Measurements from ENCODE around the gene CARF.
"Not testable (repeated sequence)": the region's sequence is repeated elsewhere in the genome, so short reads cannot be mapped to it uniquely, and the experiment has no call there.

Gene CARF

DNA sequence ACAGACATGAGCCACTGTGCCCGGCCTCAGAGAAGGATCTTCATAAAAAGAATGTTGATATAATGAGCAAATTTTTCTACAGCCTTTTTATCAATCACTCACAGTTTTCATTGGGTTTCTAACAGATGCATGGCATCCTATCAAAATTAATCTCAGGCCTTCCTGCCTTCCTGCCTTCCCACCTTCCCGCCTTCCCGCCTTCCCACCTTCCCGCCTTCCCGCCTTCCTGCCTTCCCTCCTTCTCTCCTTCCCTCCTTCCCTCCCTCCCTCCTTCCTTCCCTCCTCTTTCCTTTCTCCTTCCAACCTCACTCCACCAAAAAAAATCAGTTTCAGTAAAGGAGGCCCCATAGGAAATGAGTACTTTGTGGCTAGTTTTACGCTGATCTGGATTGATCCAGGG is 48.4 kb downstream of the CARF start:
- ChIA-PET CTCF (no interaction called here), POLR2A (no interaction called here)
- DNase-seq (ENCODE audit: extremely low spot score), result no peak
- TF ChIP-seq ARNT (IDR thresholded peaks at IDR 0.05) (no peak), BHLHE40 (IDR thresholded peaks at IDR 0.05; ENCODE audit: borderline replicate concordance) (no peak), L3MBTL2 (conservative IDR thresholded peaks at IDR 0.05) (peak; percentile 37; the same call in 1 of the 2 replicates)

- no peak for TF ChIP-seq FOXK2 (IDR thresholded peaks at IDR 0.05)
- TF ChIP-seq L3MBTL2 (conservative IDR thresholded peaks at IDR 0.05), result no peak
- TF ChIP-seq, protein P1, sequence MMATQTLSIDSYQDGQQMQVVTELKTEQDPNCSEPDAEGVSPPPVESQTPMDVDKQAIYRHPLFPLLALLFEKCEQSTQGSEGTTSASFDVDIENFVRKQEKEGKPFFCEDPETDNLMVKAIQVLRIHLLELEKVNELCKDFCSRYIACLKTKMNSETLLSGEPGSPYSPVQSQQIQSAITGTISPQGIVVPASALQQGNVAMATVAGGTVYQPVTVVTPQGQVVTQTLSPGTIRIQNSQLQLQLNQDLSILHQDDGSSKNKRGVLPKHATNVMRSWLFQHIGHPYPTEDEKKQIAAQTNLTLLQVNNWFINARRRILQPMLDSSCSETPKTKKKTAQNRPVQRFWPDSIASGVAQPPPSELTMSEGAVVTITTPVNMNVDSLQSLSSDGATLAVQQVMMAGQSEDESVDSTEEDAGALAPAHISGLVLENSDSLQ (IDR thresholded peaks at IDR 0.05), result no peak
- no peak for TF ChIP-seq SUZ12 (IDR thresholded peaks at IDR 0.05)
- no peak for TF ChIP-seq ARNT (IDR thresholded peaks at IDR 0.05)
- no peak for TF ChIP-seq NFRKB (IDR thresholded peaks at IDR 0.05)
- no peak for TF ChIP-seq LEF1 (IDR thresholded peaks at IDR 0.05; ENCODE audit: borderline replicate concordance)
- TF ChIP-seq FOXA1 (IDR thresholded peaks at IDR 0.05), result no peak
- no peak for TF ChIP-seq SP1 (IDR thresholded peaks at IDR 0.05)
- TF ChIP-seq ELF4 (IDR thresholded peaks at IDR 0.05), result no peak
- no peak for TF ChIP-seq BHLHE40 (IDR thresholded peaks at IDR 0.05; ENCODE audit: borderline replicate concordance)
- TF ChIP-seq FOXM1 (IDR thresholded peaks at IDR 0.05; ENCODE audit: borderline replicate concordance), result no peak
- TF ChIP-seq CTBP1 (IDR thresholded peaks at IDR 0.05; ENCODE audit: borderline replicate concordance), result no peak
- TF ChIP-seq HDGF (IDR thresholded peaks at IDR 0.05; ENCODE audit: borderline replicate concordance), result no peak
- CTCF ChIA-PET, result interaction anchor here (0.7 kb wide), 1 partner anchor 14 kb away, joined by 3 read pairs; no protein-coding TSS in a partner anchor
- POLR2A ChIA-PET, result no interaction called here
- DNase-seq (ENCODE audit: extremely low spot score), result no peak
Measured at GRCh38 chr2:202963712-202964111, 51.6 kb downstream of the CARF start.

DNA sequence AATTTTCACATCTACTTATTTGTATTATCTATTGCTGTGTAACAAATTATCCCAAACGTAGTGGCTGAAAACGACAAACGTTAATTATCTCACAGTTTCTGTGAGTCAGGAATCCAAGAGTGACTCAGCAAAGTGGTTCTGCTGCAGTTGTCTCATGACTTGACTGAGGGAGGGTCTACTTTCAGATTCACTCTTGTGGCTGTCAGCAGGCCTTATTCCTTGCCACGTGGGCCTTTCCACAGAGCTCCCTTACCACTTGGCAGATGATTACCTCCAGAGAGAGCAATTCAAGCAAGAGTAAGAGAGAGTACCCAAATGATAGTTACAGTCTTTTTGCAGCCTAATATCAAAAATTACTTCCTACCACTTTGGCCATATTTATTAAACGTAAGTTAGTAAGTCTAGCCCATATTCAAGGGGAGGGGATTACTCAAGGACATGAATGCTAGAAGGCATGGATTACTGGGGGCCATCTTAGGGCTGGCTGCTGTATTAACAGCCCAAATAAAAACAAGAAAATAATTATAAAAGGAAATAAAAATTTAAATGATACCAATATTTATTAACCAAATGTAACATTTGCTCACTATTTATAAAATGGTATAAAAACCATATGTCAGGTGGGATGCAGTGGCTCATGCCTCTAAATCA is 53.9 kb downstream of the CARF start:
- ChIA-PET CTCF (no interaction called here), POLR2A (no interaction called here)
- TF ChIP-seq, protein P1 (IDR thresholded peaks at IDR 0.05), result no peak
- TF ChIP-seq TARDBP (IDR thresholded peaks at IDR 0.05), result no peak
- no peak for DNase-seq (ENCODE audit: extremely low spot score)

GRCh38 chr2:202969404-202969803 is 57.3 kb downstream of the CARF start:
- CTCF ChIA-PET; DNase-seq (ENCODE audit: extremely low spot score); POLR2A ChIA-PET: not testable (repeated sequence)

DNA sequence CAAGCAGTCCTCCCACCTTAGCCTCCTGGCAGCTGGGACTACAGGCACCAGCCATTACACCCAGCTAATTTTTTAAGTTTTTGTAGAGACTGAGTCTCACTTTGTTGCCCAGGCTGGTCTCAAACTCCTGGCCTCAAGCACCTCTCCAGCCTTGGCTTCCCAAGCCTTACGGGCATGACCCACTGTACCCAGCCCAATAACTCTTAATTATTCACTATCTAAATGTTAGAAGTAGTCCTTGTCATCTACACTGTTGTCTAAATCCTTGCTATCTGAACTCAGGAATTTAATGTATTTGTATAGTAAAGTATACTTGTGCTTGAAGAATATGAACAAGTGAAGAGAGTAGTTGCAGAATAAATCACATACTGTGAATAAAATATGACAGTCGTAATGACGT is 64.7 kb downstream of the CARF start:
- DNase-seq (ENCODE audit: extremely low spot score), result no peak
- CTCF ChIA-PET, result no interaction called here
- POLR2A ChIA-PET, result no interaction called here
- TF ChIP-seq FOXK2 (IDR thresholded peaks at IDR 0.05) (no peak), NFRKB (IDR thresholded peaks at IDR 0.05) (no peak), SP1 (IDR thresholded peaks at IDR 0.05) (no peak), HDGF (IDR thresholded peaks at IDR 0.05; ENCODE audit: borderline replicate concordance) (no peak), LEF1 (IDR thresholded peaks at IDR 0.05; ENCODE audit: borderline replicate concordance) (no peak), L3MBTL2 (conservative IDR thresholded peaks at IDR 0.05) (no peak), FOXA1 (IDR thresholded peaks at IDR 0.05) (no peak), SUZ12 (IDR thresholded peaks at IDR 0.05) (no peak), CTBP1 (IDR thresholded peaks at IDR 0.05; ENCODE audit: borderline replicate concordance) (no peak), ARNT (IDR thresholded peaks at IDR 0.05) (no peak), TARDBP (IDR thresholded peaks at IDR 0.05) (no peak)
- TF ChIP-seq, protein P1 (IDR thresholded peaks at IDR 0.05), result no peak

- TF ChIP-seq NFRKB (IDR thresholded peaks at IDR 0.05), result no peak
- TF ChIP-seq ELF4 (IDR thresholded peaks at IDR 0.05), result no peak
- TF ChIP-seq ARNT (IDR thresholded peaks at IDR 0.05), result no peak
- TF ChIP-seq FOXK2 (IDR thresholded peaks at IDR 0.05), result no peak
- no peak for TF ChIP-seq FOXA1 (IDR thresholded peaks at IDR 0.05)
- no peak for TF ChIP-seq CTBP1 (IDR thresholded peaks at IDR 0.05; ENCODE audit: borderline replicate concordance)
- TF ChIP-seq, protein P1 (IDR thresholded peaks at IDR 0.05), result no peak
- TF ChIP-seq BHLHE40 (IDR thresholded peaks at IDR 0.05; ENCODE audit: borderline replicate concordance), result no peak
- TF ChIP-seq SP1 (IDR thresholded peaks at IDR 0.05), result no peak
- TF ChIP-seq HDGF (IDR thresholded peaks at IDR 0.05; ENCODE audit: borderline replicate concordance), result no peak
- no peak for TF ChIP-seq FOXM1 (IDR thresholded peaks at IDR 0.05; ENCODE audit: borderline replicate concordance)
- TF ChIP-seq TARDBP (IDR thresholded peaks at IDR 0.05), result no peak
- CTCF ChIA-PET, result no interaction called here
- POLR2A ChIA-PET, result no interaction called here
- no peak for DNase-seq (ENCODE audit: extremely low spot score)
Measured at GRCh38 chr2:202982779-202983491, 70.9 kb downstream of the CARF start.

All from HEK293T (cell line).